ENCODE results near the gene CLP1. TPM values are rescaled to one million over a fixed set of nuclear protein-coding genes. Genes with fewer than 3 reads are reported as not detected.
"Not testable (repeated sequence)": the region's sequence is repeated elsewhere in the genome, so short reads cannot be mapped to it uniquely, and the experiment has no call there.

The CLP1 gene
- total RNA-seq, 2 donors from 2014 or later, result 15.0 TPM

GRCh38 chr11:57648801-57649735 lies 8.5 kb upstream of the CLP1 start:
- H3K9me3 ChIP-seq, result no peaks in the 10 kb centered on the region
- no peaks in the 10 kb centered on the region for H3K27me3 ChIP-seq (replicated peaks; ENCODE audit: insufficient read depth)
- no peak for TF ChIP-seq CTCF (IDR thresholded peaks at IDR 0.05)
- peak overlapping the region; percentile 58 for H3K4me3 ChIP-seq
- H3K27ac ChIP-seq, result no peak overlapping the region
- H3K4me1 ChIP-seq (ENCODE audit: control insufficient read depth in 1 of 2, low read depth in 2 of 2), result peaks cover 19 to 60% of the 10 kb centered on the region in 2 donors
- DNase-seq (ENCODE audit: low spot score) (no peak), ATAC-seq (ENCODE audit: insufficient number of reproducible peaks, low FRiP score, low read depth) (no peak)
- no peaks in the 10 kb centered on the region for H3K36me3 ChIP-seq

GRCh38 chr11:57649826-57650738 lies 7.5 kb upstream of the CLP1 start, which contains the start of gene YPEL4:
TSS of gene YPEL4 (minus strand) at chr11:57649912. CDS start at chr11:57647107, 2,805 bp downstream.
- Histone ChIP-seq H3K9me3 (no peaks in the 10 kb centered on the region), H3K27ac (no peak within 1 kb of the TSS), H3K4me1 (ENCODE audit: control insufficient read depth in 1 of 2, low read depth in 2 of 2) (peaks cover 12 to 50% of the 10 kb centered on the region in 2 donors), H3K27me3 (replicated peaks; ENCODE audit: insufficient read depth) (no peaks in the 10 kb centered on the region), H3K36me3 (no peaks in the 10 kb centered on the region), H3K4me3 (peak within 1 kb of the TSS; percentile 58)
- ATAC-seq (ENCODE audit: insufficient number of reproducible peaks, low FRiP score, low read depth) (no peak), DNase-seq (ENCODE audit: low spot score) (no peak)
- TF ChIP-seq CTCF (IDR thresholded peaks at IDR 0.05), result no peak

- Histone ChIP-seq H3K9me3 (no peaks in the 10 kb centered on the region), H3K4me1 (ENCODE audit: control insufficient read depth in 1 of 2, low read depth in 2 of 2) (peaks cover 12 to 44% of the 10 kb centered on the region in 2 donors), H3K27ac (no peak overlapping the region), H3K4me3 (no peak overlapping the region), H3K27me3 (replicated peaks; ENCODE audit: insufficient read depth) (no peaks in the 10 kb centered on the region), H3K36me3 (no peaks in the 10 kb centered on the region)
- DNase-seq (ENCODE audit: low spot score) (no peak), ATAC-seq (ENCODE audit: insufficient number of reproducible peaks, low FRiP score, low read depth) (no peak)
- TF ChIP-seq CTCF (IDR thresholded peaks at IDR 0.05), result no peak
Observed at GRCh38 chr11:57650739-57651090, 6.8 kb upstream of the CLP1 start.

DNA sequence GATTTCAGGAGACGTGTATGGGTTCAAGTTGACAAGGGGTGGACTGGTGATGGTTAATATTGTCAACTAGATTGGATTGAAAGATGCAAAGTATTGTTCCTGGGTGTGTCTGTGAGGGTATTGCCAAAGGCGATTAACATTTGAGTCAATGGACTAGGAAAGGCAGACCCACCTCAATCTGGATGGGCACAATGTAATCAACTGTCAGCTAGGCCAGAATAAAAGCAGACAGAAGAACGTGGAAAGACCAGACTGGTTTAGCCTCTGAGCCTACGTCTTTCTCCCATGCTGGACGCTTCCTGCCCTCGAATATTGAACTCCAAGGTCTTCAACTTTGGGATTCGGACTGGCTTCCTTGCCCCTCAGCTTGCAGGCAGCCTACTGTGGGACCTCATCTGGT lies 6.2 kb upstream of the CLP1 start:
- H3K4me3 ChIP-seq, result no peak overlapping the region
- H3K27ac ChIP-seq, result no peak overlapping the region
- no peak for ATAC-seq (ENCODE audit: insufficient number of reproducible peaks, low FRiP score, low read depth)
- peaks cover 12 to 41% of the 10 kb centered on the region in 2 donors for H3K4me1 ChIP-seq (ENCODE audit: control insufficient read depth in 1 of 2, low read depth in 2 of 2)
- H3K36me3 ChIP-seq, result no peaks in the 10 kb centered on the region
- DNase-seq (ENCODE audit: low spot score), result no peak
- no peak for TF ChIP-seq CTCF (IDR thresholded peaks at IDR 0.05)
- H3K27me3 ChIP-seq (replicated peaks; ENCODE audit: insufficient read depth), result no peaks in the 10 kb centered on the region
- no peaks in the 10 kb centered on the region for H3K9me3 ChIP-seq

DNA sequence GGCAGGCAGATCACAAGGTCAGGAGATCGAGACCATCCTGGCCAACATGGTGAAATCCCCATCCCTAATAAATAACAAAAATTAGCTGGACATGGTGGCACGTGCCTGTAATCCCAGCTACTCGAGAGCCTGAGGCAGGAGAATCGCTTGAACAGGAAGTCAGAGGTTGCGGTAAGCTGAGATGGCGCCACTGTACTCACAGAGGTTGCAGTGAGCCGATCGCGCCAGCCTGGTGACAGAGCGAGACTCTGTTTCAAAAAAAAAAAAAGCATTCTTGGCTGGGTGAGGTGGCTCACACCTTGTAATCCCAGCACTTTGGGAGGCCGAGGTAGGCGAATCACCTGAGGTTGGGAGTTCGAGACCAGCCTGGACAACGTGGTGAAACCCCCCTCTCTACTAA lies 5.3 kb upstream of the CLP1 start:
- Histone ChIP-seq H3K4me1 (ENCODE audit: control insufficient read depth in 1 of 2, low read depth in 2 of 2) (peaks cover 16 to 39% of the 10 kb centered on the region in 2 donors), H3K4me3 (peak overlapping the region; percentile 7)
- H3K27me3 ChIP-seq (replicated peaks; ENCODE audit: insufficient read depth); DNase-seq (ENCODE audit: low spot score); H3K36me3 ChIP-seq; H3K9me3 ChIP-seq; H3K27ac ChIP-seq; ATAC-seq (ENCODE audit: insufficient number of reproducible peaks, low FRiP score, low read depth): not testable (repeated sequence)

All from thoracic aorta (tissue), 2 donors.